BJ (cell line): ENCODE data around the gene RB1. TPM values are rescaled to one million over a fixed set of nuclear protein-coding genes. Genes with fewer than 3 reads are reported as not detected.
"Not testable (repeated sequence)": the region's sequence is repeated elsewhere in the genome, so short reads cannot be mapped to it uniquely, and the experiment has no call there.

Experiments
- CTCF ChIA-PET: fragments of 350-600 bp; formaldehyde crosslinking; extraction: SDS; loops from one replicate; lab custom pipeline; 2021; ENCODE audit warnings: antibody characterized with exemption, inconsistent platforms; lab: Yijun Ruan, JAX
- POLR2A ChIA-PET: fragments of 300-600 bp; sonication (Branson Sonifier 250); formaldehyde crosslinking; extraction: SDS; loops from one replicate; lab custom pipeline; 2021; ENCODE audit warnings: antibody characterized with exemption; lab: Charles Lee
- DNase-seq: peaks from one replicate; pipeline ENCODE4 v3.0.0-alpha.2; 2011; ENCODE audit warnings: low read depth
- H3K27me3 ChIP-seq: 2 replicates; pipeline ENCODE4 v1.6.0; 2011; ENCODE audit warnings: low read length; ENCODE audit not compliant: control insufficient read depth, insufficient read depth
- H3K36me3 ChIP-seq: 2 replicates; pipeline ENCODE4 v1.5.1; 2011; ENCODE audit warnings: low read length; ENCODE audit not compliant: control insufficient read depth, insufficient read depth
- H3K4me3 ChIP-seq: 2 replicates; pipeline ENCODE4 v1.5.1; 2011; ENCODE audit warnings: low read depth, mild to moderate bottlenecking, control low read depth, low read length
- polyA plus RNA-seq: library from polyadenylated mRNA; depleted of rRNA; stranded (reverse); fragments of >200 nt; gene quantifications from 2 replicates; pipeline ENCODE4 v1.2.3, GENCODE V29; 2011
- TF ChIP-seq, protein P1 (sequence below): IDR thresholded peaks from 2 replicates; pipeline ENCODE4 v1.5.1; 2011; ENCODE audit warnings: low read depth, mild to moderate bottlenecking, control low read depth, inconsistent platforms, low read length, moderate library complexity; ENCODE audit not compliant: insufficient read depth

The RB1 gene
- polyA plus RNA-seq, 1 experiment = 11.2 TPM

DNA sequence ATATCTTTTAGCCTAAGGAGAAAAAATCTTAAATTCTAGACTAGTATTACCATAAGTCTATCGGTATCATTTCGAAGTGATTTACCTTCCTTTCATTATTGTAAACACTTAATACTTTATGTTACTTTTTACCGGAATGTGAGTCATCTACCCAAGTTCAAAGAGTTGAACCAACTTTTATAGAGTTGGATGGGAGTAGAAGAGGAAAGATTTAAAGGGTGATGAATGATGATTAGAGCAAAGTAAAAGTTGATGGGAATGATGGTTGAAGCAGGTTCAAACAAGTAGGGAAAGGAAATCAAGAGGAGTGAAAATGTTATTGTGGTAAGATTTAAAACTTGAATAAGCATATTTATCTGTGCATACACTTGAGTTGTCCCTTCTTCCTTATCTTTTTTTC, 120.7 kb downstream of the RB1 start:
- ChIA-PET POLR2A (no interaction called here), CTCF (no interaction called here)
- Histone ChIP-seq H3K4me3 (no peak overlapping the region), H3K36me3 (no peaks in the 10 kb centered on the region), H3K27me3 (no peaks in the 10 kb centered on the region; the same call in 1 of the 2 replicates)
- no peak for DNase-seq
- TF ChIP-seq, protein P1, sequence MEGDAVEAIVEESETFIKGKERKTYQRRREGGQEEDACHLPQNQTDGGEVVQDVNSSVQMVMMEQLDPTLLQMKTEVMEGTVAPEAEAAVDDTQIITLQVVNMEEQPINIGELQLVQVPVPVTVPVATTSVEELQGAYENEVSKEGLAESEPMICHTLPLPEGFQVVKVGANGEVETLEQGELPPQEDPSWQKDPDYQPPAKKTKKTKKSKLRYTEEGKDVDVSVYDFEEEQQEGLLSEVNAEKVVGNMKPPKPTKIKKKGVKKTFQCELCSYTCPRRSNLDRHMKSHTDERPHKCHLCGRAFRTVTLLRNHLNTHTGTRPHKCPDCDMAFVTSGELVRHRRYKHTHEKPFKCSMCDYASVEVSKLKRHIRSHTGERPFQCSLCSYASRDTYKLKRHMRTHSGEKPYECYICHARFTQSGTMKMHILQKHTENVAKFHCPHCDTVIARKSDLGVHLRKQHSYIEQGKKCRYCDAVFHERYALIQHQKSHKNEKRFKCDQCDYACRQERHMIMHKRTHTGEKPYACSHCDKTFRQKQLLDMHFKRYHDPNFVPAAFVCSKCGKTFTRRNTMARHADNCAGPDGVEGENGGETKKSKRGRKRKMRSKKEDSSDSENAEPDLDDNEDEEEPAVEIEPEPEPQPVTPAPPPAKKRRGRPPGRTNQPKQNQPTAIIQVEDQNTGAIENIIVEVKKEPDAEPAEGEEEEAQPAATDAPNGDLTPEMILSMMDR = no peak

DNA sequence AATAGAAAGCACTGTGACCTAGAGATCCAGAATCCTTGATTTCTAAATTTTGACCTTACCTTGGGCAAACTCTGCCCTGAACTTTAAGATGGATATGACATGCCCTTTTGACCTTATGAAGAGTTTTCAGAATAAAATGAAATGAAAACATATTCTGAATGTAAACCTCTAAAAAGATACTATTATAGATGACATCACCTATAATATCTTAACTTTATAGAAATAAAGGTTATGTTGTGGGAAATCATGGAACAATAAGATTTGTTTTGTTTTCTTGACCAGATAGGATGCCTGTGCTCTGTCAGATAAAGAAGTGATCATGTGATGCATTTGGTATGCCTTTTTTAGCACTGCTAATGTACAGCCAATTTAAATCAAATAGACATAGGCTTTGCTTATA, 122.5 kb downstream of the RB1 start:
- Histone ChIP-seq H3K36me3 (no peaks in the 10 kb centered on the region), H3K27me3 (no peaks in the 10 kb centered on the region; the same call in 1 of the 2 replicates), H3K4me3 (no peak overlapping the region)
- DNase-seq = no peak
- ChIA-PET POLR2A (no interaction called here), CTCF (no interaction called here)
- TF ChIP-seq, protein P1 = no peak

DNA sequence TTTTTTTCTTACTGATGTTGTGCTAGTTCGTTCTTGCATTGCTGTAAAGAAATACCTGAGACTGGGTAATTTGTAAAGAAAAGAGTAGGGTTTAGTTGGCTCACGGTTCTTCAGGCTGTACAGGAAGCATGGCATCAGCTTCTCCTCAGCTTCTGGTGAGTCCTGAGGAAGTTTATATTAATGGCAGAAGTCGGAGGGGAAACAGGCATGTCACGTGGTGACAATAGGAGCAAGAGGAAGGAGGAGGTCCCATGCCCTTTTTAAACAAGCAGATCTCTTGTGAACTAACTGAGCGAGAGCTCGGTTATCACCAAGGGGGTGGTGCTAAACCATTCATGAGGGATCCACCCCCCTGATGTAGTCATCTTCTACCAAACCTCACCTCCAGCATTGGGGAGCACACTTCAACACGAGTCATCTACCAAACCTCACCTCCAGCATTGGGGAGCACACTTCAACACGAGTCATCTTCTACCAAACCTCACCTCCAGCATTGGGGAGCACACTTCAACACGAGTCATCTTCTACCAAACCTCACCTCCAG, 123.3 kb downstream of the RB1 start:
- DNase-seq, H3K27me3 ChIP-seq, CTCF ChIA-PET, H3K4me3 ChIP-seq, POLR2A ChIA-PET, H3K36me3 ChIP-seq: not testable (repeated sequence)

DNA sequence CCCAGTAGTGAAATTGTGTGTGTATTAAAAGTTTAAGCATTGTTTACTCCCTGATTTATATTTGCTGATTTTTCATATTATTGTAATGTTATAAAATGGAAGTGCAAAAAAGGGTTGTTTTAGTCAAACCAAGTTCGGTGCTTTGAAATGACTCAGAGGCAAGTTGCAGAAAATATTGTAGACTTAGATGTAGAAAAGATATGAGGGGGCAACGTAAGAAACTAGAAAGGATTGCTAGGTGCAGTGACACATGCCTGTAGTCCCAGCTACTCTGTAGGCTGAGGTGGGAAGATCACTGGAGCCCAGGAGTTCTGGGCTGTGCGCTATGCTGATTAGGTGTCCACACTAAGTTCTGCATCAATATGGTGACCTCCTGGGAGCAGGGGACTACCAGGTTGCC, 125.5 kb downstream of the RB1 start:
- no peaks in the 10 kb centered on the region; the same call in 1 of the 2 replicates for H3K27me3 ChIP-seq
- POLR2A ChIA-PET = no interaction called here
- no peaks in the 10 kb centered on the region for H3K36me3 ChIP-seq
- CTCF ChIA-PET = no interaction called here
- H3K4me3 ChIP-seq = no peak overlapping the region
- no peak for DNase-seq
- TF ChIP-seq, protein P1 = no peak

DNA sequence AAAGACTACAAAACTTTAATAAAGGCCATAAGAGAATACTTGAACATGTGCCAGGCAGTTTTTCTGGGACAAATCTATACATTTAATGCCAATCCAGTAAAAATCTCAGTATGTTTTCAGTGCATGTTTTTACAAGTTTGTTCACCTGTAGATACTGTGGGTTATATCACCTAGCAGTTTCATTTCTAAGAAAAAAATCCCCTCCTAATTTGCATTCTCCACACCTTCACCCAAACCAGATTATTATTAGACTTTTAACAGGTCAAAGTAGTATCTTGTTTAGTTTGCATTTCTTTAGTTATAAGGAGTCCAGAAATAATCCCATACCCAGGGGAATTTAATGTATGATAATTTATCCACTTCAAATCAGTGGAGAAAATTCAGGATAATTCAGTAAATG, 126.3 kb downstream of the RB1 start:
- CTCF ChIA-PET = no interaction called here
- Histone ChIP-seq H3K4me3 (no peak overlapping the region), H3K27me3 (no peaks in the 10 kb centered on the region; the same call in 1 of the 2 replicates), H3K36me3 (no peaks in the 10 kb centered on the region)
- TF ChIP-seq, protein P1 = no peak
- no peak for DNase-seq
- POLR2A ChIA-PET = no interaction called here

DNA sequence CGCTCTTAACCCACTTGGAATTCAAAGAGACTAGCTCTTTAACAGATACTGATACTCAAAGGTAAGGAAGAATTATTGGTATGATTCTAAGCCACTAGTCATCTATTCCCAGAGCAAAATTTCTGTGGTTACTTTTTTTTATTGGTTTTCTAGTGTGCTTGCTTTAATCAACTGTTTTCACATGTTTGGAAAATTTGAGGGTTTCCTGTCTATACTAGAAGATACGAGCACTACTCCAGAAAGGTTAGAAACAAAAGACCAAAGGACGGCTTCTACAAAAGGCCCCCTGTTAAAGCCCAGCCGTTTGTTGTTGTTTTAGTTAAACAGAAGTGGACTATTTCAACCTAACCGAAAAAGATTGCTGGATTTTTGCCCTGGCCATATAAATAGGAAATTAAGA, 127.9 kb downstream of the RB1 start:
- no peak for DNase-seq
- TF ChIP-seq, protein P1 = no peak
- POLR2A ChIA-PET = no interaction called here
- CTCF ChIA-PET = no interaction called here
- Histone ChIP-seq H3K27me3 (no peaks in the 10 kb centered on the region; the same call in 1 of the 2 replicates), H3K4me3 (no peak overlapping the region), H3K36me3 (no peaks in the 10 kb centered on the region)
